Activated CD8-positive, alpha-beta memory T cell treated with anti-CD3 and anti-CD28 coated beads, Interleukin-2, amount 50 U/mL, for 1 hour (primary cell): Measurements from ENCODE around the gene PSG3.
"Not testable (repeated sequence)": the region's sequence is repeated elsewhere in the genome, so short reads cannot be mapped to it uniquely, and the experiment has no call there.

Experiments used
- DNase-seq: peaks from one replicate; pipeline ENCODE4 v3.0.0-alpha.2; 2020; ENCODE audit errors: extremely low read depth

PSG3 gene

DNA sequence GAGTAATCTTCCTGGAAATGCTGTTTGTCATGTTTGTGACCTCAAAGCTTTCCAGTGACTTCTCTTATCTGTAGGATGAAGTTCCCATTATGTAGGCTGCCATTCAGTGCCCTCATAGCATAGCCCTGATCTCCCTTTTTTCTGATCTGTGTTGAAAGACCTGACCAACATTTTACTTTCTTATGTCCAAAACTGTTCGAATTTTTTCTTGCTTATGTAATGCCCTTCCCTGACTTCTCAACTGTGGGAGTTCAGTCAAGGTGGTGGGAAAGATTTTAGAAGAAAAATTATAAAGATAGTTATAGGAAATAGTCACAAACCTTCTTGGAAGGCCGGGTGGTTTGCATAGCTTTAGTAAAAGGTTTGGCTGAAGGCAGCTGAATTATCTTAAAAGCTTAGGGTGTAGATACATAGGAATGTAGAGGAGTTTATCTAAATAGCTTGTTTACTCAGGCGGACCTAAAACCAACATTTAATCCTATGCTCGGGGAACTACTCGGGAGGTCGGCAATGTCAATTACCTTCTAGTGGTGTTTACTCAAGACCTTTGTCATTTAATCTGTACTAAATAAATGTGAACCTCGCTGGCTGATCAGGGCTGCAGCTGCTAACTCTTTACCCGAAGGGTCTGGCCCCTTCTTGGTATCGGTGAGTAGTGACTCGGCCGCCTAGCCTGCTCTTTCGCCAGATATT is 44.3 kb downstream of the PSG3 start:
- no peak for DNase-seq

DNA sequence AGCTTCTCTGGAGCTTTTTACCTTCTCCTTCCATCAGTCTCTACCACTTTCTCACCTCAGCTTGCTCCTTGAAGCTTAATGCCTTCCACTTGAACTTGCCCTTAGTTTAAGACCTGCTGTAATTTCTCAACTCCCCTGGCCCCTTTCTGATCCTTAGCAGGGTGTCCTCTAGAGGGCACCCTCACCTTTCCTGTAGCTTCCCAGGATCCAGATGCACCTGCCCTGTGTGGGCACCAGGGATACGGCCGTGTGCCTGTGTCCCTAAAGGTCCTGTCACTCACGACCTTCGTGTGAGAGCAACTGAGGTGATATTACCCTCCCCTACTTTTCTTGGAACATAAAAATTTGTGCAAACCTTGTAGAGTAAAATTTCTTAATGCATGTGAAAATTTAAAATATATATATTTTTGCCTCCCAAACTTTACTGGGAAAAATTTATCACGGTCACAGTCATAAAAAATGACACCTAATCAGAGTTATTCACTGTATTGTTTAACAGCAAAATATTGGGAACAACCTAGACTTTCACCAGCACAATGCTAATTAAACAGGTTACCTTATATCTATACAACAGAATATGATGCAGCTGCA is 46.4 kb downstream of the PSG3 start:
- no peak for DNase-seq

DNA sequence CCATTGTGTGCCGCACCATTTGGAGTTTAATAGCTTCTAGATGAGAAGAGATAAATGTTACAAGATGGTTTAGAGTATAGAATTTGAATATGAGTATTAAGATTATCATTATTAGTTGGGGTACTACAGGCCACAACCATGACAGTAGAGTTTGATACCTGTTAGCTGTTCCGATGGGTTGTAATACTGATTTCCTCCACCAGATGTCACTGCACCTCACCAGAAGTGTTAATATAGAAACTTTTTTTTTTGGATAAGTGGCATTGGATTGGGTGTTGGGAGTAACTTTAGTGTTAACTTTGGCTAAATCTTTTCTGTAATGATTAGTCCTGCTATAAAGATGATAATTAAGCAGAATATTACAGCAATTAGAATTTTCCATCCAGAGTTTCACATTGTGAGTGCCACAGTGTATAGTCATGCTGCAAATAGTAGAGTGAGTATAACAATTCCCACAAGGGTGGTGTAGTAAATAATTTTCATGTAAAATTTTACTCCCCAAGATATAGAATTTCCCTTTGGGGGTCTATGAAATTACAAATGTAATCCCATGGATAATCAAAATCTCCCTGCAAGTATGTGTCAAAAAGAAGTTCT is 56.3 kb downstream of the PSG3 start:
- no peak for DNase-seq

DNA sequence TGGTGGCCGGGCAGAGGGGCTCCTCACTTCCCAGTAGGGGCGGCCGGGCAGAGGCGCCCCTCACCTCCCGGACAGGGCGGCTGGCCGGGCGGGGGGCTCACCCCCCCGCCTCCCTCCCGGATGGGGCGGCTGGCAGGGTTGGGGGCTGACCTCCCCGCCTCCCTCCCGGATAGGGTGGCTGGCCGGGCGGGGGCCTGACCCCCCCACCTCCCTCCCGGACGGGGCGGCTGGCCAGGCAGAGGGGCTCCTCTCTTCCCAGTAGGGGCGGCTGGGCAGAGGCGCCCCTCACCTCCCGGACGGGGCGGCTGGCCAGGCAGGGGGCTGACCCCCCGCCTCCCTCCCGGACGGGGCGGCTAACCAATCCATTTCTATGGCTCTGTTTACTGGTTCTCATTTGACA is 64.0 kb downstream of the PSG3 start:
- not testable (repeated sequence) for DNase-seq

DNA sequence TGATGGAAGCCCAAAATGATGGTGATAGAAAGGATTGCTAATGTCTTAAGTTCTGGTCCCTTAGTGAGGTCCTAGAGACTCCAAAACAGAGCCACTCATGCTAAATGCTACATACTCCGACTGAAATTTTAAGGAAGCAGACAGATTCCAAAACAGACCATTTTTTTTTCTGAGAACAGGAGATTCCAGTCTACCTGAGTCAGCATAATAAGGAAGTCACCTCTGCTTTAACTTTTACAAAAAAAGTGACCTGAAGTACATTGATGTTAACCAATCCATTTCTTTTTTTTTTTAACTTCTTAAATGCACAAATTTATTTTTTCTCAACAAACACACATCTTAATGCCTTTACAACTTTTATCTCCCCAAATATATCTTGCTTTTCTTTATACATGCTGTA is 65.7 kb downstream of the PSG3 start:
- not testable (repeated sequence) for DNase-seq
